Activated T-cell treated with anti-CD3 and anti-CD28 coated beads, Interleukin-2, amount 50 U/mL, for 1 hour (primary cell): ENCODE results near the gene WDR13.
"Not testable (repeated sequence)": the region's sequence is repeated elsewhere in the genome, so short reads cannot be mapped to it uniquely, and the experiment has no call there.

Experiments used
- DNase-seq: peaks from one replicate; pipeline ENCODE4 v3.0.0-alpha.2; 2020

WDR13 gene

DNA sequence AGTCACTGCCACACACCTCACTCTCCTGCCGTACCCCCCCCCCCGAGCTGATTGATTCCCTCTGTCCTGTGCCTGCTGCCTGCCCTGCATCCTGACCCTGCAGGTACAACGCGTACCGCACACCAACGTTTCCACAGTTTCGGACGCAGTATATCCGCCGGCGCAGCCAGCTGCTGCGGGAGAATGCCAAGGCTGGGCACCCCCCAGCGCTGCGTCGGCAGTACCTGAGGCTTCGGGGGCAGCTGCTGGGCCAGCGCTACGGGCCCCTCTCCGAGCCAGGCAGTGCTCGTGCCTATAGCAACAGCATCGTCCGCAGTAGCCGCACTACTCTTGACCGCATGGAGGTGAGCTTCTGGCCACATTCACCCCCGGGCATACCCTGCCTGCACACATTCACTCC is 1.3 kb downstream of the WDR13 start:
- no peak for DNase-seq

GRCh38 chrX:48599341-48599740 is 2.0 kb downstream of the WDR13 start:
- DNase-seq: no peak

- DNase-seq: no peak
Observed at GRCh38 chrX:48600226-48600625, 2.9 kb downstream of the WDR13 start.

- DNase-seq: no peak
Observed at GRCh38 chrX:48601741-48602394, 4.6 kb downstream of the WDR13 start.

- DNase-seq: no peak
Observed at GRCh38 chrX:48604701-48605100, 7.4 kb downstream of the WDR13 start.

DNA sequence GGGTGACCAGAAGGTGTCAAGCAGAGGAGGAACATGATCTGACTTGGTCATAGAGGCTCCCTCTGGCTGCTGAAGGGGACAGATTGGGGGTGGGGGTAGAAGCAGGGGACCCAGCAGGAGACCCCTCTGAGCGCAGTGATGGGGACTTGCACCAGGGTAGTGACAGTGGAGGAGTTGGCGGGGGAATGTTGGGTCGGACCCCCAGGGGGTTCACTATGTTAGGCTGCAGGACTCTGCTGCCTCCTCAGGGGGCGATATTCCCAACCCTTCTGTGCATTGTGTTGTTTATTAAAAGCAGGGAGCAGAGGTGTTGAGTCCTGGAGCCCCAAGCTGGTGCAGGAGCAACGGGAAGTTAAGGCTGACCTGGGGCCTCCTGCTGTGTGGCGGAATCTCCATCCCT is 8.8 kb downstream of the WDR13 start:
- no peak for DNase-seq

DNA sequence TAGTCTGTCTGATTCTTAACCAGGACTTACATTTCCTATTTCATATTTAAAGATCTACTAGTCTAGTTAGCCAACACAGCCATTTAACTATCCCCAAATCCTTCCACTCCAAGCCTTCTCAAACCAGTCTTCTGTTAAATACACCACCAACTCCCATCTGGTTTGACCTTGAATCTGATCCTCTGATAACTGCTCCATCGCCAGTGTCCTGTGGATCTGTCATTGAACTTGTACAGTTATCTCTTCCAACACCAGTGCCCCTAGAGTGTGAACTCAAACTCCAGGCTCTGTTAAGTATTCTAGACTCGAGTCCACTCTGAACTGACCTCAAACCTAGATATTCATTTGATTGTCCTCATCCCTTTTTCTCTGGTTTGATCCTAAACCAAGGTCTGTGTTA is 14.4 kb downstream of the WDR13 start:
- DNase-seq: no peak

- DNase-seq: no peak
Observed at GRCh38 chrX:48613502-48614160, 16.3 kb downstream of the WDR13 start.

GRCh38 chrX:48616576-48616975 is 19.3 kb downstream of the WDR13 start:
- no peak for DNase-seq

DNA sequence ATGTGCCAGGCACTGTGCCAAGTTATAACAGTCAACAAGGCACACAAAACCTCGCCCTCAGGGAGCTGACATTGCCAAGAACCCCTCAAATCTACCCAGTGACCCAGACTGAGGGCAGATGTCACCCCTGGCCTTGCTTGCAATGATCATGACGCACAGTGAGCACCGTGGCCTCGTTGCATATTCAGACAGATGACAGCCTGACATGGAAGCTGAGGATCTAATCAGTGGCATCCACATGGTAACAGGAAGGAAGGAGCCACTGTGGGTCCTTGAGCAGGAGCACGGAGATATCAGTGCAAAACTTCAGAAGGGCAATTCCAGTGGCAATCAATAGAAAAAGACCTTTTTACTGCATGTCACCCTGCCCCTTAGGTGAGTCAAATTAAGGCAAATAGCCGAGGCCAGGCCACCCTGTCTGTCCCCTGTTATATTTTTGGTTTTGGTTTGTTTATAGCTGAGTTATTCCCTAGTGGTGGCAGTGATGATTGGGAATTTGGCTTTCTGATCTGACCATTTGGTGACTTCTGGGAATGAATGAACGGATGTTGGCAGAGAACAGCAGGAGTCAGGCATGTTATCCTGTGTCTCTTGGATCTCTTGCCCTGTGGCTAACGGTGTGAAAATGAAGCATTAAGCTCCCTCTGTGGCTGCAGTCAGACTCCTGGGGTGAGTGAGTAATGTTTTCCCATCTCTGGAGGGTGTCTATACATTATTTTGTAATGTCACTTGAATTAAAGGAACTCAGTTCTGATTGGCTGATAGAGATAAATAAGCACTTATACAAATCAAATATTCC is 20.4 kb downstream of the WDR13 start:
- no peak for DNase-seq

- no peak for DNase-seq
Observed at GRCh38 chrX:48626401-48627298, 29.4 kb downstream of the WDR13 start.

GRCh38 chrX:48631376-48632090 is 34.2 kb downstream of the WDR13 start:
- peak; percentile 52 for DNase-seq

DNA sequence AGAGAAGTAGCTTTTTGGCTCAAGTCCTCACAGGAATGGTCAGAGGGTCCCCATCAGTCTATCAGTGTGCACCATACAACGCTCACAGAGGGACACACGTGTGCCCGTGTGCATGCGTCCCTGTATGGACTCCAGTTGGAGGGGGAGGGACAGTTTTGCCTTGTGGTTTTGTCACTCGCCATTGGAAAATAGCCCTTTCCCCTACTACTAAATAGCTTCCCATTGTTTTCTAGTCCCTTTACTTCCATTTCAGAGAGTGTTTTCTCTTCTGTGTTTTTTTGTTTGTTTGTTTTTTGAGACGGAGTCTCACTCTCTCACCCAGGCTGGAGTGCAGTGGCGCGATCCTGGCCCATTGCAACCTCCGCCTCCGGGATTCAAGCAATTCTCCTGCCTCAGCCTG is 34.9 kb downstream of the WDR13 start:
- no peak for DNase-seq

DNA sequence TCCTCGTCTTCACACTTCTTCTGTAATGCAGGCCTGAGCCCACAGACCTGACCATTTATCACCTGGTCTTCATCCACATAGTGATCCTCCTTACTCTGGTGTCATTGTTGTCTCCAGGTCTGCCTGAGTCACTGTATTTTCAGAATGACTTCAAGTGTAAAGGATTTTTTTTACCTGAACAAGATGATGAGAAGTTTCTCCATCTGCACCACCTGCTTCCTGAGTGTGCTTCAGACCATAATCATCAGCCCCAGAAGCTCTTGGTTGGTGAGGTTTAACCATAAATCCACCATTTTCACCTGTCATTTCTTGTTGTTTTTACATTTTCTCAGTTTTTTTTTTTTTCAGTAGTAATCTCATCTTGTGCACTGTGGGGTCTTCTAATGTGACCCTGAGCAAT is 39.0 kb downstream of the WDR13 start:
- DNase-seq: no peak

DNA sequence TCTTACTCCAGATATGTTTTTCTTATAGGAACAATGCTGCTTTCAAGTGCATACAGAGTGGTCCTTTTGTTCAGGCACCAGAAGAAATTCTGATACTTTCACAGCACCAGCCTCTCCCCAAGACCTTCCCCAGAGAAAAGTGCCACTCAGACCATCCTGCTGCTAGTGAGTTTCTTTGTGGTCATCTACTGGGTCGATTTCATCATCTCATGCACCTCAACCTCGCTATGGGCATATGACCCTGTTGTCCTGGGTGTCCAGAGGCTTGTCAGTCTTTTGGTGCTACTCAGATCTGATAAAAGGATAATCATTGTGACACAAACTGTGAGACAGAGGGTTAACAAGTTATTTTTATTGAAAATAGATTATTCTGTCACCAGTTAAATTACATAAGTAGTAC is 39.5 kb downstream of the WDR13 start:
- no peak for DNase-seq

GRCh38 chrX:48645669-48646068 is 48.4 kb downstream of the WDR13 start:
- DNase-seq: no peak

DNA sequence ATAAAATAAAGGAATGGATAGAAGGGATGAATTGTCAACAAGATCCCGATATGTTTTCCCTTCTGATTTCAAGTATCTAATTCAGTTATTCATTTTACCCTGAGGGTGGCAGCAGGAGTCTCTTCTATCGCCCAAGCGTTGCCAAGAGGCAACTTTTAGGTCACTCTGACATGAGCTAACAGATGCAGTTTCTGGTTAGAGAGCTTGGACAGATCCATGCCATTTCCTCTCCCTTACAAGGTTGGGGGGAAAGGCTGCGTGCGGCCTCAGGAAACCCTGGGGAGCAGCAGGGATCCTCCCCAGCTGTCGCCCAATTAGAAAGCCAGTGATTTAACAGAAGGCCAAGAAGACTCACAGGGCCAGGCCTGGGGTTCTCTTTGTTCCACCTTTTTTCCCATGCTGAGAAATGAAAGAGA is 51.1 kb downstream of the WDR13 start:
- peak; percentile 29 for DNase-seq

DNA sequence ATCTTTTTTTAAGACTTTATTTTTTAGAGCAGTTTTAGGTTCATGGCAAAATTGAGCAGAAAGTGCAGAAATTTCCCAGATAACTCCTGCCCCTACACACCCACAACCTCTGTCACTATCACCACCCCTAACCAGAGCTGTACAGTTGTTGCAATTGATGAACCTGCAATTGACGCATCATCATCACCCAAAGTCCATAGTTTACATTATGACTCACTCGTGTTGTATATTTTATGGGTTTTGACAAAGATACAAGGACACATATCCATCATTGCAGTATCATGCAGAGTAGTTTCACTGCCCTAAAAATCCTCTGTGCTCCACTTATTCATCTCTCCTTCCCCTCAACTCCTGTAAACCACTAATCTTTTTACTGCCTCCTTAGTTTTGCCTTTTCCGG is 51.8 kb downstream of the WDR13 start:
- no peak for DNase-seq

- DNase-seq: not testable (repeated sequence)
Observed at GRCh38 chrX:48652055-48652579, 54.8 kb downstream of the WDR13 start.

DNA sequence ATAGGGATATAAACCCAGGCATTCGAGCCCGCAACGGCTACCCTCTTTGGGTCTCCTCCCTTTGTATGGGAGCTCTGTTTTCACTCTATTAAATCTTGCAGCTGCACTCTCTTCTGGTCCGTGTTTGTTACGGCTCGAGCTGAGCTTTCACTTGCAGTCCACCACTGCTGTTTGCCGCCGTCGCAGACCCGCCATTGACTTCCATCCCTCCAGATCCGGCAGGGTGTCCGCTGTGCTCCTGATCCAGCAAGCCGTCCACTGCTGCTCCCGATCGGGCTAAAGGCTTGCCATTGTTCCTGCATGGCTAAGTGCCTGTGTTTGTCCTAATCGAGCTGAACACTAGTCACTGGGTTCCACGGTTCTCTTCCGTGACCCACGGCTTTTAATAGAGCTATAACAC is 57.5 kb downstream of the WDR13 start:
- DNase-seq: not testable (repeated sequence)
